Body of pancreas (tissue), 4 donors: Measurements from ENCODE around the gene NECTIN1. TPM values are rescaled to one million over a fixed set of nuclear protein-coding genes. Genes with fewer than 3 reads are reported as not detected.
A peak's percentile ranks its signal among the peaks of the same experiment; 100 is the strongest.

Source experiments
- ATAC-seq: fragments of 150-250 bp; one replicate; pipeline ENCODE4 v1.9.1; 2016
- DNase-seq, 4 donors: peaks; one replicate each; pipeline ENCODE4 v3.0.0-alpha.2; 2019
- H3K27ac ChIP-seq, 4 donors: fragments of 200-600 bp; sonication (generic); 1 replicate in 3 of 4; 2 replicates in 1 of 4; pipeline versions ENCODE4 v1.5.1 to v1.6.1; 2016 to 2019; ENCODE audit warnings: mild to moderate bottlenecking in 1 of 4, mixed read lengths in 1 of 4, moderate library complexity in 1 of 4
- H3K27me3 ChIP-seq, 2 donors: fragments of 200-600 bp; sonication (generic); one replicate each; pipeline ENCODE4 v1.6.0; 2016; ENCODE audit warnings: mild to moderate bottlenecking in 1 of 2
- H3K36me3 ChIP-seq, 2 donors: fragments of 200-600 bp; sonication (generic); replicated peaks in 1 of 2; 2 replicates each; pipeline ENCODE4 v1.5.1; 2016; ENCODE audit warnings: low read depth in 2 of 2; ENCODE audit not compliant: insufficient read depth in 1 of 2
- H3K4me1 ChIP-seq: fragments of 200-600 bp; sonication (generic); one replicate; pipeline ENCODE4 v1.6.0; 2016
- H3K4me3 ChIP-seq, 2 donors: fragments of 200-600 bp; sonication (generic); 1 replicate in 1 of 2; 2 replicates in 1 of 2; pipeline ENCODE4 v1.5.1; 2016 to 2019
- H3K9me3 ChIP-seq, 3 donors: fragments of 200-600 bp; sonication (generic); 1 replicate in 2 of 3; 2 replicates in 1 of 3; pipeline ENCODE4 v1.5.1; 2016
- CTCF ChIP-seq, 7 experiments: fragments of 450-650 bp in 4 of 7; fragments of 200-600 bp in 3 of 7; sonication (generic) in 3 of 7; IDR thresholded peaks; one replicate each; pipeline ENCODE4 v1.5.1; 2016 to 2019; ENCODE audit warnings: antibody characterized with exemption in 7 of 7
- POLR2A ChIP-seq, 3 donors: fragments of 450-650 bp; IDR thresholded peaks; one replicate each; pipeline ENCODE4 v1.6.1; 2016; ENCODE audit warnings: antibody characterized with exemption in 3 of 3, mild to moderate bottlenecking in 2 of 3
- WGBS, 2 donors: methylation state at CpG; one replicate each; pipeline ENCODE4 v1.1.5; 2017; 5-methylcytosine and 5-hydroxymethylcytosine counted together
- intact Hi-C: fragments of 100-400 bp; cut with DNase I; formaldehyde crosslinking; loops from one replicate; pipeline ENCODE4 v1.15.1; 2023
- total RNA-seq, 2 donors: library from RNA; depleted of rRNA; stranded (reverse); fragments of >200 nt; gene quantifications; one replicate each; pipeline ENCODE4 v1.1.0, GENCODE V29; 2016

Gene NECTIN1
- total RNA-seq, 2 donors from 2014 or later: 7.3 to 31.6 TPM

- peaks cover 12% of the 10 kb centered on the region for H3K4me1 ChIP-seq
- TF ChIP-seq CTCF (IDR thresholded peaks at IDR 0.05): no peak
- no peak for TF ChIP-seq POLR2A (IDR thresholded peaks at IDR 0.05)
- no peak overlapping the region for H3K27ac ChIP-seq
- no peaks in the 10 kb centered on the region for H3K9me3 ChIP-seq
- peak; percentile 33 for ATAC-seq
- H3K36me3 ChIP-seq: no peaks in the 10 kb centered on the region
- WGBS, 2 donors: 41 to 44% methylated on average over 4 of the region's 4 CpGs
- no peaks in the 10 kb centered on the region for H3K27me3 ChIP-seq
- H3K4me3 ChIP-seq: no peak overlapping the region
- no peak for DNase-seq
- intact Hi-C loops: no loop called here
Observed at GRCh38 chr11:119776031-119776636, 47.1 kb upstream of the NECTIN1 start.

- no peak for ATAC-seq
- intact Hi-C loops: no loop called here
- Histone ChIP-seq H3K27ac (no peak overlapping the region), H3K4me3 (no peak overlapping the region), H3K36me3 (no peaks in the 10 kb centered on the region), H3K27me3 (no peaks in the 10 kb centered on the region), H3K9me3 (no peaks in the 10 kb centered on the region), H3K4me1 (peaks cover 12% of the 10 kb centered on the region)
- WGBS, 2 donors: 100% methylated on average over 1 of the region's 1 CpG
- TF ChIP-seq CTCF (IDR thresholded peaks at IDR 0.05) (no peak), POLR2A (IDR thresholded peaks at IDR 0.05) (no peak)
- peak in 2 of 4 donors; percentile 10 to 24 for DNase-seq
Observed at GRCh38 chr11:119774172-119774763, 45.3 kb upstream of the NECTIN1 start.

- DNase-seq (no peak), ATAC-seq (no peak)
- Histone ChIP-seq H3K27me3 (no peaks in the 10 kb centered on the region), H3K36me3 (no peaks in the 10 kb centered on the region), H3K4me1 (peaks cover 12% of the 10 kb centered on the region), H3K27ac (no peak overlapping the region), H3K9me3 (no peaks in the 10 kb centered on the region), H3K4me3 (no peak overlapping the region)
- WGBS, 2 donors: 62 to 75% methylated on average over 6 to 8 of the region's 8 CpGs
- intact Hi-C loops: no loop called here
- TF ChIP-seq CTCF (IDR thresholded peaks at IDR 0.05): no peak
- TF ChIP-seq POLR2A (IDR thresholded peaks at IDR 0.05): no peak
Observed at GRCh38 chr11:119772641-119773415, 43.8 kb upstream of the NECTIN1 start.

- no peaks in the 10 kb centered on the region for H3K27me3 ChIP-seq
- DNase-seq (no peak), ATAC-seq (no peak)
- H3K9me3 ChIP-seq: no peaks in the 10 kb centered on the region
- no peaks in the 10 kb centered on the region for H3K36me3 ChIP-seq
- TF ChIP-seq CTCF (IDR thresholded peaks at IDR 0.05) (no peak), POLR2A (IDR thresholded peaks at IDR 0.05) (no peak)
- intact Hi-C loops: no loop called here
- H3K4me1 ChIP-seq: peaks cover 12% of the 10 kb centered on the region
- no peak overlapping the region for H3K27ac ChIP-seq
- no peak overlapping the region for H3K4me3 ChIP-seq
Observed at GRCh38 chr11:119772076-119772475, 43.1 kb upstream of the NECTIN1 start.
